ENCODE results near the gene MMP11.

GRCh38 chr22:23749841-23750301 is 22.8 kb upstream of the MMP11 start:
- TF ChIP-seq CTCF (IDR thresholded peaks at IDR 0.05) = no peak
- no peak for TF ChIP-seq ZFX (IDR thresholded peaks at IDR 0.05; ENCODE audit: borderline replicate concordance)
